Measurements from ENCODE around the gene DNTT. TPM values are rescaled to one million over a fixed set of nuclear protein-coding genes. Genes with fewer than 3 reads are reported as not detected.

DNTT gene
- total RNA-seq, 1 donor from 2014 or later, result not detected

- H3K9me3 Mint-ChIP-seq (ENCODE audit: unreplicated experiment), result no peaks in the 10 kb centered on the region
- peaks cover 12% of the 10 kb centered on the region for H3K4me1 Mint-ChIP-seq (ENCODE audit: unreplicated experiment)
- H3K27me3 Mint-ChIP-seq (ENCODE audit: unreplicated experiment), result peaks cover 4% of the 10 kb centered on the region
- no peaks in the 10 kb centered on the region for H3K36me3 Mint-ChIP-seq (ENCODE audit: low read depth, unreplicated experiment)
- TF ChIP-seq CTCF (IDR thresholded peaks at IDR 0.05; ENCODE audit: unreplicated experiment), result no peak
- H3K4me3 Mint-ChIP-seq (ENCODE audit: unreplicated experiment), result no peak overlapping the region
- no peak overlapping the region for H3K27ac Mint-ChIP-seq (ENCODE audit: unreplicated experiment)
- no peak for DNase-seq (ENCODE audit: low spot score)
Measured at GRCh38 chr10:96260014-96260413, 44.2 kb upstream of the DNTT start.

GRCh38 chr10:96261132-96261531 is 43.1 kb upstream of the DNTT start:
- no peaks in the 10 kb centered on the region for H3K36me3 Mint-ChIP-seq (ENCODE audit: low read depth, unreplicated experiment)
- H3K27ac Mint-ChIP-seq (ENCODE audit: unreplicated experiment), result no peak overlapping the region
- no peaks in the 10 kb centered on the region for H3K9me3 Mint-ChIP-seq (ENCODE audit: unreplicated experiment)
- TF ChIP-seq CTCF (IDR thresholded peaks at IDR 0.05; ENCODE audit: unreplicated experiment), result no peak
- no peak overlapping the region for H3K4me3 Mint-ChIP-seq (ENCODE audit: unreplicated experiment)
- H3K27me3 Mint-ChIP-seq (ENCODE audit: unreplicated experiment), result peaks cover 4% of the 10 kb centered on the region
- peaks cover 9% of the 10 kb centered on the region for H3K4me1 Mint-ChIP-seq (ENCODE audit: unreplicated experiment)
- DNase-seq (ENCODE audit: low spot score), result no peak

- H3K27ac Mint-ChIP-seq (ENCODE audit: unreplicated experiment), result no peak overlapping the region
- no peak for DNase-seq (ENCODE audit: low spot score)
- peaks cover 4% of the 10 kb centered on the region for H3K27me3 Mint-ChIP-seq (ENCODE audit: unreplicated experiment)
- H3K4me1 Mint-ChIP-seq (ENCODE audit: unreplicated experiment), result peaks cover 9% of the 10 kb centered on the region
- no peaks in the 10 kb centered on the region for H3K9me3 Mint-ChIP-seq (ENCODE audit: unreplicated experiment)
- no peak for TF ChIP-seq CTCF (IDR thresholded peaks at IDR 0.05; ENCODE audit: unreplicated experiment)
- H3K4me3 Mint-ChIP-seq (ENCODE audit: unreplicated experiment), result no peak overlapping the region
- no peaks in the 10 kb centered on the region for H3K36me3 Mint-ChIP-seq (ENCODE audit: low read depth, unreplicated experiment)
Measured at GRCh38 chr10:96261930-96262329, 42.3 kb upstream of the DNTT start.

- no peak for DNase-seq (ENCODE audit: low spot score)
- no peaks in the 10 kb centered on the region for H3K27me3 Mint-ChIP-seq (ENCODE audit: unreplicated experiment)
- H3K27ac Mint-ChIP-seq (ENCODE audit: unreplicated experiment), result no peak overlapping the region
- no peak overlapping the region for H3K4me3 Mint-ChIP-seq (ENCODE audit: unreplicated experiment)
- no peaks in the 10 kb centered on the region for H3K36me3 Mint-ChIP-seq (ENCODE audit: low read depth, unreplicated experiment)
- TF ChIP-seq CTCF (IDR thresholded peaks at IDR 0.05; ENCODE audit: unreplicated experiment), result no peak
- H3K4me1 Mint-ChIP-seq (ENCODE audit: unreplicated experiment), result peaks cover 5% of the 10 kb centered on the region
- H3K9me3 Mint-ChIP-seq (ENCODE audit: unreplicated experiment), result no peaks in the 10 kb centered on the region
Measured at GRCh38 chr10:96263176-96263575, 41.1 kb upstream of the DNTT start.

GRCh38 chr10:96263669-96264068 is 40.6 kb upstream of the DNTT start:
- no peaks in the 10 kb centered on the region for H3K9me3 Mint-ChIP-seq (ENCODE audit: unreplicated experiment)
- H3K27ac Mint-ChIP-seq (ENCODE audit: unreplicated experiment), result no peak overlapping the region
- TF ChIP-seq CTCF (IDR thresholded peaks at IDR 0.05; ENCODE audit: unreplicated experiment), result no peak

More at GRCh38 chr10:96263669-96264068, 40.6 kb upstream of the DNTT start:
- H3K4me1 Mint-ChIP-seq (ENCODE audit: unreplicated experiment), result peaks cover 4% of the 10 kb centered on the region
- no peaks in the 10 kb centered on the region for H3K27me3 Mint-ChIP-seq (ENCODE audit: unreplicated experiment)
- H3K4me3 Mint-ChIP-seq (ENCODE audit: unreplicated experiment), result no peak overlapping the region
- no peaks in the 10 kb centered on the region for H3K36me3 Mint-ChIP-seq (ENCODE audit: low read depth, unreplicated experiment)
- DNase-seq (ENCODE audit: low spot score), result no peak

Measured in endothelial cell (in vitro differentiated cells).